ENCODE data around the gene CHKB. TPM values are rescaled to one million over a fixed set of nuclear protein-coding genes. Genes with fewer than 3 reads are reported as not detected.

CHKB gene
- total RNA-seq, 1 experiment from 2014 or later = 55.1 TPM

GRCh38 chr22:50573491-50574382 lies 8.9 kb downstream of the CHKB start:
- H3K4me3 ChIP-seq (replicated peaks in 1 of 2; ENCODE audit: low read depth in 1 of 2, low read length in 2 of 2) = no peak overlapping the region
- H3K27me3 ChIP-seq (ENCODE audit: insufficient read depth, low read length) = no peaks in the 10 kb centered on the region
- no TSS peak for BruUV-seq (replicated peaks)
- no peaks in the 10 kb centered on the region for H3K9me3 ChIP-seq (ENCODE audit: control insufficient read depth in 1 of 2, insufficient read depth in 1 of 2, low read depth in 1 of 2, low read length in 2 of 2)
- RAD21 ChIA-PET (ENCODE audit: low non-redundant PET in 1 of 2, low total read pairs in 2 of 2, uncharacterized antibody in 2 of 2, unreplicated experiment in 2 of 2) = no interaction called here
- no peak overlapping the region for H3K9ac ChIP-seq (ENCODE audit: low read length)
- ATAC-seq (no peak), DNase-seq (ENCODE audit: low read depth, low spot score) (no peak)
- no peaks in the 10 kb centered on the region for H3K9me2 ChIP-seq (ENCODE audit: insufficient read depth)
- no peak overlapping the region for H3K4me2 ChIP-seq (ENCODE audit: low read length)
- POLR2A ChIA-PET = no interaction called here
- intact Hi-C loops (cut with micrococcal nuclease) = no loop called here
- TF ChIP-seq CEBPB (IDR thresholded peaks at IDR 0.05; ENCODE audit: low read depth) = no peak
- no peak for TF ChIP-seq POLR2AphosphoS5 (IDR thresholded peaks at IDR 0.05; ENCODE audit: low read depth, low read length)
- TF ChIP-seq TCF7L2 (IDR thresholded peaks at IDR 0.05; ENCODE audit: borderline replicate concordance, extremely low read depth, insufficient read depth, insufficient read length) = no peak
- TF ChIP-seq ATF3 (IDR thresholded peaks at IDR 0.05) = no peak
- no peak for TF ChIP-seq CTCF (IDR thresholded peaks at IDR 0.05 in 2 of 3, conservative IDR thresholded peaks at IDR 0.05 in 1 of 3; ENCODE audit: borderline replicate concordance in 1 of 3, insufficient read depth in 1 of 3, low read depth in 2 of 3, low read length in 2 of 3)
- TF ChIP-seq RAD21 (IDR thresholded peaks at IDR 0.05; ENCODE audit: low read depth) = no peak
- no peak for TF ChIP-seq EZH2phosphoT487 (IDR thresholded peaks at IDR 0.05; ENCODE audit: borderline replicate concordance)
- TF ChIP-seq MAX (IDR thresholded peaks at IDR 0.05) = no peak
- TF ChIP-seq SIN3A (IDR thresholded peaks at IDR 0.05; ENCODE audit: low read depth) = no peak
- TF ChIP-seq EGR1 (IDR thresholded peaks at IDR 0.05; ENCODE audit: low read depth) = no peak
- TF ChIP-seq ZFX (IDR thresholded peaks at IDR 0.05) = no peak
- no peak for TF ChIP-seq FOSL1 (IDR thresholded peaks at IDR 0.05; ENCODE audit: low read depth)
- TF ChIP-seq EZH2 (IDR thresholded peaks at IDR 0.05) = no peak
- no peak for TF ChIP-seq YY1 (IDR thresholded peaks at IDR 0.05; ENCODE audit: extremely low read depth, insufficient replicate concordance, low read depth, low read length)
- TF ChIP-seq REST (IDR thresholded peaks at IDR 0.05; ENCODE audit: low read depth) = no peak
- TF ChIP-seq POLR2A (IDR thresholded peaks at IDR 0.05; ENCODE audit: borderline replicate concordance, extremely low read depth, insufficient read depth, insufficient read length) = no peak
- TF ChIP-seq SRF (IDR thresholded peaks at IDR 0.05; ENCODE audit: low read depth) = no peak
- no peak for TF ChIP-seq CBX3 (IDR thresholded peaks at IDR 0.05; ENCODE audit: low read depth)
- H3K4me1 ChIP-seq (ENCODE audit: control insufficient read depth in 1 of 2, insufficient read depth in 2 of 2, low read length in 2 of 2) = peaks cover 0 to 3% of the 10 kb centered on the region in 2 experiments; a peak in 1 of 4 replicates
- H2AFZ ChIP-seq (ENCODE audit: low read depth, low read length, poor library complexity, severe bottlenecking) = no peak overlapping the region
- CTCF ChIA-PET = interaction anchor here (1.2 to 2.8 kb wide), 2 partner anchors 11 to 47 kb away, joined by 6 to 16 read pairs; partner anchors contain the start of gene SYCE3
- no peak overlapping the region for H3K27ac ChIP-seq (ENCODE audit: low read depth, low read length)
- no peaks in the 10 kb centered on the region for H4K20me1 ChIP-seq (ENCODE audit: insufficient read depth)
- H3K36me3 ChIP-seq (ENCODE audit: control insufficient read depth in 1 of 2, insufficient read depth in 2 of 2, low read length in 2 of 2) = peaks cover 0 to 5% of the 10 kb centered on the region in 2 experiments; a peak in 2 of 4 replicates
- H3K79me2 ChIP-seq (ENCODE audit: insufficient read depth, low read length) = no peaks in the 10 kb centered on the region
